GM18517 (cell line): ENCODE data around the gene GRK3.
"Not testable (repeated sequence)": the region's sequence is repeated elsewhere in the genome, so short reads cannot be mapped to it uniquely, and the experiment has no call there.

ENCODE experiments used
- ATAC-seq: cut with Tn5 transposase; IDR thresholded peaks from one replicate; pipeline ENCODE4 v1.9.1; 2021; ENCODE audit warnings: mild to moderate bottlenecking, moderate library complexity; ENCODE audit not compliant: unreplicated experiment

GRK3 gene

GRCh38 chr22:25694196-25694907 is 129.9 kb downstream of the GRK3 start:
- no peak for ATAC-seq

- ATAC-seq: no peak
Observed at GRCh38 chr22:25695146-25695545, 130.7 kb downstream of the GRK3 start.

GRCh38 chr22:25696763-25697162 is 132.3 kb downstream of the GRK3 start:
- no peak for ATAC-seq

GRCh38 chr22:25697181-25697664 is 132.7 kb downstream of the GRK3 start:
- ATAC-seq: no peak

- no peak for ATAC-seq
Observed at GRCh38 chr22:25697978-25698377, 133.5 kb downstream of the GRK3 start.

GRCh38 chr22:25698461-25698860 is 134.0 kb downstream of the GRK3 start:
- ATAC-seq: no peak

GRCh38 chr22:25698978-25699377 is 134.5 kb downstream of the GRK3 start:
- no peak for ATAC-seq

GRCh38 chr22:25701056-25701780 is 136.7 kb downstream of the GRK3 start:
- ATAC-seq: no peak

- no peak for ATAC-seq
Observed at GRCh38 chr22:25702040-25702439, 137.6 kb downstream of the GRK3 start.

GRCh38 chr22:25702571-25703167 is 138.2 kb downstream of the GRK3 start:
- no peak for ATAC-seq

- no peak for ATAC-seq
Observed at GRCh38 chr22:25704701-25705100, 140.2 kb downstream of the GRK3 start.

GRCh38 chr22:25706197-25706596 is 141.7 kb downstream of the GRK3 start:
- no peak for ATAC-seq

- not testable (repeated sequence) for ATAC-seq
Observed at GRCh38 chr22:25708430-25708829, 144.0 kb downstream of the GRK3 start.

GRCh38 chr22:25709758-25710157 is 145.3 kb downstream of the GRK3 start:
- no peak for ATAC-seq

GRCh38 chr22:25710501-25710900 is 146.0 kb downstream of the GRK3 start:
- no peak for ATAC-seq

GRCh38 chr22:25711491-25711890 is 147.0 kb downstream of the GRK3 start:
- no peak for ATAC-seq

- no peak for ATAC-seq
Observed at GRCh38 chr22:25712661-25713400, 148.4 kb downstream of the GRK3 start.

- ATAC-seq: no peak
Observed at GRCh38 chr22:25714070-25714469, 149.6 kb downstream of the GRK3 start.

GRCh38 chr22:25714739-25715138 is 150.3 kb downstream of the GRK3 start:
- no peak for ATAC-seq

GRCh38 chr22:25716637-25717036 is 152.2 kb downstream of the GRK3 start:
- ATAC-seq: no peak

- no peak for ATAC-seq
Observed at GRCh38 chr22:25718135-25718840, 153.8 kb downstream of the GRK3 start.
